Left lung (tissue), 10 donors: Measurements from ENCODE around the gene ARHGEF4. TPM values are rescaled to one million over a fixed set of nuclear protein-coding genes. Genes with fewer than 3 reads are reported as not detected.

Experiments used
- ATAC-seq: fragments of 200-7000 bp; cut with Tn5 transposase; one replicate; pipeline ENCODE4 v1.9.1; 2020; ENCODE audit warnings: moderate library complexity
- DNase-seq, 4 donors: peaks; one replicate each; pipeline ENCODE4 v3.0.0-alpha.2; 2013 to 2020
- H3K27ac ChIP-seq, 2 donors: fragments of 200-600 bp; sonication (generic) in 1 of 2; one replicate each; pipeline versions ENCODE4 v1.5.0 to v1.8.0; 2020 to 2021
- H3K27me3 ChIP-seq, 2 donors: fragments of 200-600 bp; sonication (generic) in 1 of 2; one replicate each; pipeline versions ENCODE4 v1.5.0 to v1.8.0; 2020 to 2021
- H3K36me3 ChIP-seq, 2 donors: fragments of 200-600 bp; sonication (generic) in 1 of 2; one replicate each; pipeline versions ENCODE4 v1.5.0 to v1.8.0; 2020 to 2021
- H3K4me1 ChIP-seq, 2 donors: fragments of 200-600 bp; one replicate each; pipeline ENCODE4 v1.8.0; 2021
- H3K4me3 ChIP-seq, 2 donors: fragments of 200-600 bp; sonication (generic) in 1 of 2; one replicate each; pipeline versions ENCODE4 v1.5.0 to v1.8.0; 2020 to 2021; ENCODE audit warnings: mild to moderate bottlenecking in 1 of 2
- H3K9me3 ChIP-seq, 2 donors: fragments of 200-600 bp; sonication (generic) in 1 of 2; one replicate each; pipeline versions ENCODE4 v1.5.0 to v1.8.0; 2020 to 2021
- CTCF ChIP-seq, 2 donors: fragments of 200-600 bp; sonication (generic) in 1 of 2; IDR thresholded peaks; one replicate each; pipeline versions ENCODE4 v1.5.0 to v1.8.0; 2021; ENCODE audit warnings: antibody characterized with exemption in 2 of 2
- intact Hi-C, 2 donors: fragments of 100-400 bp; cut with DNase I; formaldehyde crosslinking; loops; one replicate each; pipeline versions ENCODE4 v1.11.2 to v1.14.2; 2022
- polyA plus RNA-seq, 6 donors: library from polyadenylated mRNA; unstranded; fragments of 120-200 nt; gene quantifications; one replicate each; pipeline ENCODE4 v1.2.1, GENCODE V29; 2013; ENCODE audit not compliant: insufficient read length in 6 of 6
- total RNA-seq, 2 donors: library from RNA; stranded (reverse); fragmentation: NEBNext Ultra II Directional; extraction: Animal tissue kit (Norgen Biotek cat#: 25700); gene quantifications; one replicate each; pipeline ENCODE4 v1.2.1, GENCODE V29; 2021
- donor health status: DM: no; HTN: yes; CAD: no.
- donor health status: DM: no; HTN: no; CAD: no.

Gene ARHGEF4
- total and polyA plus RNA-seq, 8 donors: 1.7 to 4.3 (median 2.8) TPM

GRCh38 chr2:130998561-130998960, 161.8 kb downstream of the ARHGEF4 start:
- no peaks in the 10 kb centered on the region for H3K36me3 ChIP-seq
- H3K4me3 ChIP-seq: no peak overlapping the region
- H3K9me3 ChIP-seq: no peaks in the 10 kb centered on the region
- H3K4me1 ChIP-seq: no peaks in the 10 kb centered on the region
- peaks cover 0 to 17% of the 10 kb centered on the region in 2 donors for H3K27me3 ChIP-seq
- ATAC-seq: no peak
- intact Hi-C loops: no loop called here
- no peak overlapping the region for H3K27ac ChIP-seq
- TF ChIP-seq CTCF (IDR thresholded peaks at IDR 0.05): no peak
- DNase-seq: no peak

- H3K27me3 ChIP-seq: peaks cover 0 to 24% of the 10 kb centered on the region in 2 donors
- ATAC-seq: no peak
- no peak for TF ChIP-seq CTCF (IDR thresholded peaks at IDR 0.05)
These were observed 167.9 kb downstream of the ARHGEF4 start for GRCh38 chr2:131004446-131005209.

GRCh38 chr2:131005216-131005935, 168.7 kb downstream of the ARHGEF4 start:
- no peak for TF ChIP-seq CTCF (IDR thresholded peaks at IDR 0.05)
- DNase-seq (no peak), ATAC-seq (no peak)
- H3K9me3 ChIP-seq: no peaks in the 10 kb centered on the region
- H3K36me3 ChIP-seq: no peaks in the 10 kb centered on the region
- intact Hi-C loops: no loop called here
- H3K4me1 ChIP-seq: no peaks in the 10 kb centered on the region
- H3K4me3 ChIP-seq: no peak overlapping the region
- peaks cover 0 to 21% of the 10 kb centered on the region in 2 donors for H3K27me3 ChIP-seq
- H3K27ac ChIP-seq: no peak overlapping the region

More at GRCh38 chr2:131004446-131005209, 167.9 kb downstream of the ARHGEF4 start:
- Histone ChIP-seq H3K4me1 (no peaks in the 10 kb centered on the region), H3K4me3 (no peak overlapping the region), H3K9me3 (no peaks in the 10 kb centered on the region), H3K36me3 (no peaks in the 10 kb centered on the region), H3K27ac (no peak overlapping the region)
- no peak for DNase-seq
- intact Hi-C loops: no loop called here

- no peaks in the 10 kb centered on the region for H3K9me3 ChIP-seq
- no peak overlapping the region for H3K27ac ChIP-seq
- no peak for DNase-seq
- no peak for ATAC-seq
- no peak for TF ChIP-seq CTCF (IDR thresholded peaks at IDR 0.05)
- H3K4me1 ChIP-seq: no peaks in the 10 kb centered on the region
- no peaks in the 10 kb centered on the region for H3K36me3 ChIP-seq
- no peak overlapping the region for H3K4me3 ChIP-seq
- peaks cover 0 to 26% of the 10 kb centered on the region in 2 donors for H3K27me3 ChIP-seq
- intact Hi-C loops: no loop called here
These were observed 169.8 kb downstream of the ARHGEF4 start for GRCh38 chr2:131006561-131006960.

GRCh38 chr2:131008967-131009366, 172.3 kb downstream of the ARHGEF4 start:
- ATAC-seq (no peak), DNase-seq (no peak)
- Histone ChIP-seq H3K36me3 (no peaks in the 10 kb centered on the region), H3K9me3 (no peaks in the 10 kb centered on the region), H3K27ac (no peak overlapping the region), H3K27me3 (peaks cover 0 to 35% of the 10 kb centered on the region in 2 donors), H3K4me1 (no peaks in the 10 kb centered on the region), H3K4me3 (no peak overlapping the region)
- intact Hi-C loops: no loop called here
- no peak for TF ChIP-seq CTCF (IDR thresholded peaks at IDR 0.05)
